NCI-H2196 treated with DMSO at 0.1 percent for 48 hours (cell line): ENCODE results near the gene DAPK2.

Source experiments
- DNase-seq: peaks from one replicate; lab custom pipeline; 2025; ENCODE audit not compliant: unreplicated experiment; lab: John Stamatoyannopoulos, UW

DAPK2 gene

GRCh38 chr15:63945007-63945788 is 101.1 kb downstream of the DAPK2 start:
- no peak for DNase-seq

DNA sequence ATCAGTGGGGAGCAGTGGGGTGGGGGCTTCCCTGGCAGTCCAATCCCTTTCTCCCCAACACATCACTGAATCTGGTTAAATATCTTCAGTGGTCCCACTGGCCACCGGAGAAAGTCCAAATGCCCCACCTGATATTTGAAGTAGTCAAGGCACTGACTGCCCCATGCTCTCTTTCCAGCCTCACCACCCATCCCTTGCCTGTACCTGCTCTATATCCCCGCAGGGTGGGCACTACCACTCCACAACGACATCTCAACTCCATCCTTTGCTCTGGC is 101.7 kb downstream of the DAPK2 start:
- DNase-seq, result no peak

- no peak for DNase-seq
These were observed 102.2 kb downstream of the DAPK2 start for GRCh38 chr15:63943829-63944680.

GRCh38 chr15:63942486-63943365 is 103.6 kb downstream of the DAPK2 start:
- DNase-seq, result no peak

DNA sequence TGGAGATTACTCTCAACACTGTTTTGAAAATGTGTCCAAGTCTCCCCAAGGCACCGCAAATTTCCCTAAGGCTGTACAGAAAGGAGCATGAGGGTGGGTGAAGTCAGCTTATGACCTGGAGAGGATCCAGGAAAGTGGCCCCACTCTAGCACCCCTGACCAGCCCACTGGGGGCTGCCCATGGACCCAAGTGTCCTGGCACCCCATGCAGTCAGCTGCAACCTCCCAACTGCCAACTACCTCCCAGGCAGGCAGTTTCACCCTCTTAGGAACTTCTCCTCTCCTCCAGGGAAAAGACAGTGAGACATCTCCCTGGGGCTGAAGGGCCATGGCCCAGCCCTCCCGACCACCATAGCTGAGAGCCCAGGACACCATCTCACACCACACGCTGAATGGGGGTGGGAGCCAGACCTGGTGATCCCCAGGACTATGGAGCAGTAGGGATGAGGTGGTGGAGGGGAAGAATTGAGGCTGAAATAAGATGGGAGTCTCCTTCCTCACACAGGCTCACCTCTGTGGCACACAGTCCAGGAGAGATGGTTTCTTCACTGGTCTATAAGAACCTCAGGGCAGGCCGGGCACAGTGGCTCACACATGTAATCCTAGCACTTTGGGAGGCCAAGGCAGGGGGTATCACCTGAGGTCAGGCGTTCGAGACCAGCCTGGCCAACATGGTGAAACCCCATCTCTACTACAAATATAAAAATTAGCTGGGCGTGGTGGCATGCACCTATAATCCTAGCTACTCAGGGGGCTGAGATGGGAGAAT is 104.4 kb downstream of the DAPK2 start:
- no peak for DNase-seq

DNA sequence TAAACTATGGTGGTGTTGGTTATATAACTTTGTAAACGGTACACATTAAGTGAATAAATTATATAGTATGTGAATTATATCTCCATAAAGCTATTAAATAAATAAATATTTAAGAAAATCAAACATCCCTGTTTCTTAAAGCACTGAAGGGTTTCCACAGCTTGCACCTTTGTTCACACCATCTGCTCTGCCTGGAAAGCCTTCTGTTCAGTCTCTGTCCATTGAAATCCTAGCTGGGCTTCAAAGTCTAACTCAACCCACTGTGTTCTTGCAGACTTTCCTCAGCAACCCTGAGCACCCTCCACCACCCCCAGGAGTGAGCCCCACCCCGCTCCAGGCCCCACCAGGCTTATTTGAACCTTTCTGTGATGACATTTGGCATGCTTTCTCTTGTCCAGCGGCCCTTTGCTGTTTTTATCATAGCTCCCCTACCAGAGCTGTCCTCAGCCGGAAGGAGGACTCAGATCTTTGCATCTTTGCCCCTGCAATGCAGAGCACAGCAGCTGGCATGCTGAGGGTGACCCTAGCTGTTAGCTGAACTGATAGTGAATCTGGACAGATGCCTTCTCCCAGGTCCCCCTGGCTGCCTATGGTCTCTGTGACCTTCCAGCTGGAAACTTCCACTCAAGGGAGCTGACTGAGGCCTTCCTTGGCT is 105.2 kb downstream of the DAPK2 start:
- DNase-seq, result no peak

GRCh38 chr15:63939531-63940130 is 106.7 kb downstream of the DAPK2 start:
- DNase-seq, result no peak

GRCh38 chr15:63938486-63939061 is 107.7 kb downstream of the DAPK2 start:
- DNase-seq, result no peak

- no peak for DNase-seq
These were observed 112.8 kb downstream of the DAPK2 start for GRCh38 chr15:63933522-63933921.

GRCh38 chr15:63931556-63931955 is 114.7 kb downstream of the DAPK2 start:
- DNase-seq, result no peak

DNA sequence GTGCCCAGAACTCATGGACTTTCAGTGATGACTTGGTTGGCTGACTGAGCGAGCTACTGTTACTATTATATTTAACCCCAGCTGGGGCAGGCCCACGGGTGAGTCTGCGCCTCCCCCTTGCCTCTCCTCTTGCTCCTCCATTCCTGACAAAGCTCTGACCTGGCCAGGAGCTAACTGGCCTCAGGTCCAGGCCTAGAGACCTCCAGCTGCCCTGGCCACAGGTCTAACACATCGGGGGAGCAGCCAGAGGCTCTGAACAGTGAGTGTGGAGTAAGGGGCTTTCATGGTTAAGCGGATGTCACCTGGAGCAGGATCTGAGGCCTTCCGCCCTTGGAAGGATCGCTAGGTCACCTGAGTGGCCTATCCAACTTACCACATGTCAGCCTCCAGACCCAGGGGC is 116.3 kb downstream of the DAPK2 start:
- DNase-seq, result no peak

- DNase-seq, result no peak
These were observed 118.0 kb downstream of the DAPK2 start for GRCh38 chr15:63928185-63928842.

DNA sequence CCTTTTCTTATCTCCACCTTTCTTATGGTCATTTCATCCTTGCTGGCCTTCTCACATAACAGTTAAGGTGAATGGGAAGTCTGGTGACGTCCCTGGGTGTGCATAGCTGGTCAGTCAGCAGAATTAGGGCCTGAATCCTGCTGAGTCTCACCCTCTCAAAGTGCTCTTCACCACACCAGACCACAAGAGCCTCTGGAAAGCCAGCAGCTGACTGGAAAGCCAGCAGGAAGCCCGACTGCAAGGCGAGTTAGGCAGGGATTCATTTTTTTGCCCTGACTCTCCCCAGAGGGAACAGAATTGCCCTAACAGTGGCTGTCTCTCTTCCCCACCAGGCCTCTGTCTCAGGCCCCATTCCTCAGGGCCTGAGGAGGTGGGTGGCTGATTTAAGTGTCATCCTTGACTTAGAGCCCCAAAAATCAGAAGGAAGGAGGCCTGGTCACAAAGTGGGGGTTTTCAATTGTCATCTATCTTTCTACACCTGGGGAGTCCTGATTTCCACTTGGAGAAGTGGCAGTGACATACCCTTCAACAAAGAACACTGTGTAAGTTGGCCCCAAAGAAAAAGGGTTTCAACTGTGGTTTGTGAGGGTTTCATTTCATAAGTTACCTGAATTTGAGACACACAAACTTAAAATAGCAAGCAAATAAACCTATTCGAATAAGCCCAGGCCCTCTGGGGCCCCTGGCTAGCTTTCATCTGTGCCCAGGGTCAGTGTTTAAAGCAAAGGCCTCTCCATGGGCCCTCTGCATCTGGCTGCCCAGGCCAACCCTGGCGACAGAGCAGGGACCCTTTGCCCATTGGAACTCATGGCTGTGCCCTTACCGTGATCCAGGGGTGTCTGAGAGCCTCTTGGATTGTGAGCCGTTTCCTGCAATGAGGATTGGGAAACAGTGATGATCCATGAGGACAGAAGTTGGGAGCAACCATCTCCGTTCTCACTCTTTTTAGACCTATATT is 122.0 kb downstream of the DAPK2 start:
- DNase-seq, result no peak

GRCh38 chr15:63922916-63923315 is 123.4 kb downstream of the DAPK2 start:
- DNase-seq, result no peak

DNA sequence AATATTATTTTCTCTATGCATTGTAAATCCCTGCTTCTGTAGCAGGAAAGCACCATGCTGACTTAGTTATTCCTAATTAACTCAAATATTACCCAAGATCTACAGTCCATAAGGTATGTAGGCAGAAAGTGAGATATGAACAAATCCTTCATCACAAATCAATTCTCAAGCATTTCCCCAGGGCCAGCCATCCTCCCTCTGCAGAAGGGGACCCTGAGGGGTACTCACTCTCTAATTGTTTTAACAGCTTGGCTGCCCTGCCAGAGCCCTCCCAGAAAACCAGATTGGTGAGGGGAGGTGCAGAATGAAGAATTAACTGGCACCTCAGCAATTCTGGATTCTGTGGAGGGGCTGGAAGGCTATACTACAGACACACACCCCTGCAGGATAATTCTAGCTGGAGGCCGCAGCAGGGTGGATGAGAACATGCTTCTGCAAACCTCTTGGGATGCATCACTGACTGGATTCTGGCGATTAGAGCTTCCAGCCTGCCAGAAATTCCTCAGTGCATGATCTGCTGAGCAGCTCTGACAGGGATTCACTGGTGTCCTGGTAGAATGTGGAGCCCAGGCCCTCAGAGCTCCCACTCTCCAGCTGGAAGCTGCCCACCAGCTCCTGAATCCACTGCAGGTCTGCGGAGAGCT is 123.9 kb downstream of the DAPK2 start:
- DNase-seq, result no peak

GRCh38 chr15:63920504-63921175 is 125.6 kb downstream of the DAPK2 start:
- DNase-seq, result no peak

DNA sequence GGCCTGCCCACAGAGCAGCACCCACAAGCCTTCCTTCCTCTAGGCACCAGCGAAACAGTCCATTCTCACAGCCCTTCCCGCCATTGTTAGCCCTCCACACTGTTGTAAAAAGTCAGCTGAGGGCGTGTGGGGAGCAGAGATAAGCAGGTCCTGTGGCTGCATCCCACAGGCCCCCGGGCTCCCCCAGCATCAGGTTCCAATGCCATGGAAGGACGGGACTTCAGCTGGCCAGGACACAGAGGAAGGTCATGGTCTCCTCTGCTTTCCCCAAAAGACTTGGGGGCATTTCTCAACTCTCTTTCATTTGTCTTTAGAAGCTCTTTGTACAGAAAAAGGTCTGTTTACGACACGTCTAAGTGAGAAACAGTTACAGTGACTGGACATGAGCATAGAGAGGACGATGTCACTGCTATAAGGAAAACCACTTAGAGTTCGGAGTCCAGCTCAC is 127.4 kb downstream of the DAPK2 start:
- no peak for DNase-seq
